ENCODE measurements around the gene RBM19.

DNA sequence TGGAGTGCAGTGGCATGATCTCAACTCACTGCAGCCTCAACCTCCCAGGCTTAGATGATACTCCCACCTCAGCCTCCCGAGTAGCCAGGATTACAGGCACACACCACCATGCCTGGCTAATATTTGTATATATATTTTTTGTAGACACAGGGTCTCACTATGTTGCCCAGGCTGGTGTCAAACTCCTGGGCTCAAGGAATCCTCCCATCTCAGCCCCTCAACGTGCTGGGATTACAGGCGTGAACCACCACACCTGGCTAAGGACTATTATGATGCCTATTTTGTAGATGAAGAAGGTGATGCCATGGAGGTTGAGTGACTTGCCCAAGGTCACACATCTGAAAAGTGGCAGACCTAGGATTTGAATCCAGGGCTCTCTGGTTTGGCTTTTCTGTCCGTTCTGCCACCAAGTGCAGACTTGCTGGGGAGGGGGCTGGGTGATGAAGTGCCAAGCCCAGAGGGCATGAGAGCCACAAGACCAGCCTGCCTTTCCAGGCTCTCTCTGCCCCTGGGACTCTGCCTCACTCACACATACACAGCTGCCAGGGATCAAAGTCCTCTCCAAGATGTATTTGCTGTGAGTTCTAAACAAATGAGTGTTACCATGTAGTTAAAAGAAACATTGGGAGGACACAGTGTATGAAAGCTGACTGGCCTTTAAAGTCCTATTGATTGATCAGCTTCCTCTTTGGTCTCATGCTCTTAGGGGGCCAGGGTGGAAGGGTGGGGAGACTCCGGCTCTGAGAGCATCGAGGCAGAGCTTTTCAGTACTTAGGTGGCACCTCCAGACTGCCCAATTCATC, 21.3 kb upstream of the RBM19 start:
- TF ChIP-seq, protein P1, sequence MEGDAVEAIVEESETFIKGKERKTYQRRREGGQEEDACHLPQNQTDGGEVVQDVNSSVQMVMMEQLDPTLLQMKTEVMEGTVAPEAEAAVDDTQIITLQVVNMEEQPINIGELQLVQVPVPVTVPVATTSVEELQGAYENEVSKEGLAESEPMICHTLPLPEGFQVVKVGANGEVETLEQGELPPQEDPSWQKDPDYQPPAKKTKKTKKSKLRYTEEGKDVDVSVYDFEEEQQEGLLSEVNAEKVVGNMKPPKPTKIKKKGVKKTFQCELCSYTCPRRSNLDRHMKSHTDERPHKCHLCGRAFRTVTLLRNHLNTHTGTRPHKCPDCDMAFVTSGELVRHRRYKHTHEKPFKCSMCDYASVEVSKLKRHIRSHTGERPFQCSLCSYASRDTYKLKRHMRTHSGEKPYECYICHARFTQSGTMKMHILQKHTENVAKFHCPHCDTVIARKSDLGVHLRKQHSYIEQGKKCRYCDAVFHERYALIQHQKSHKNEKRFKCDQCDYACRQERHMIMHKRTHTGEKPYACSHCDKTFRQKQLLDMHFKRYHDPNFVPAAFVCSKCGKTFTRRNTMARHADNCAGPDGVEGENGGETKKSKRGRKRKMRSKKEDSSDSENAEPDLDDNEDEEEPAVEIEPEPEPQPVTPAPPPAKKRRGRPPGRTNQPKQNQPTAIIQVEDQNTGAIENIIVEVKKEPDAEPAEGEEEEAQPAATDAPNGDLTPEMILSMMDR (conservative IDR thresholded peaks at IDR 0.05): no peak
- TF ChIP-seq ZFX (IDR thresholded peaks at IDR 0.05): no peak
